ENCODE results near the gene GPR156.
"Not testable (repeated sequence)": the region's sequence is repeated elsewhere in the genome, so short reads cannot be mapped to it uniquely, and the experiment has no call there.

The GPR156 gene

DNA sequence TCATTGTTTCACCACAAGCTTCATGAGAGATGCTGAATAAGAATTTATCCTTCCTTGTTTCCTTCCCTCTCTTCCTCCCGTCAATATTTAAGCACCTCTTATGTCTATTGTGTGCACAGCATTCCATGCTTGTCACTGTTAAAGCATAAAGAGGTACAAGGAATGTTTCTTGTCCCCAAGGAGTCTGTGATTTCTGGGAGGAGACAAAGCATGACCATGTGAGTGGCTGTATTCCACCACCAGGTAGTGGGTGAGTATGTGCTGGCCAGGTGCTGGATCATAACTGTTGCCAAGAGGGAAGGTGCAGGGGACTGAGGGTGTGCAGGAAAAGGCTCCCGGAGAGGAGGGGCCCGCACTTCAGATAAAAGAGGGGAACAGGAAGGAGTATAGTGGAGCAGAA lies 127.9 kb downstream of the GPR156 start:
- no peak for DNase-seq

- no peak for DNase-seq
These were observed 128.3 kb downstream of the GPR156 start for GRCh38 chr3:120156699-120157098.

DNA sequence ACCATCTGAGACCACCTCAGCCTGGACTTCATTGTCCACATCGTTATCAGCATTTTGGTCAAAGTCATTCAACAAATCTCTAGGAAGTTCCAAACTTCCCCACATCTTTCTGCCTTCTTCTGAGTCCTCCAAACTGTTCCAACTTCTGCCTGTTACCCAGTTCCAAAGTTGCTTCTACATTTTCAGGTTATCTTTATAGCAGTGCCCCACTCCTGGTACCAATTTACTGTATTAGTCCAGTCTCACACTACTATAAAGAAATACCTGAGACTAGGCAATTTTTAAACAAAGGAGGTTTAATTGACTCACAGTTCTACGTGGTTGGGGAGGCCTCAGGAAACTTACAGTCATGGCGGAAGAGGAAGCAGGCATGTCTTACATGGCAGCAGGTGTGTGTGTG lies 129.3 kb downstream of the GPR156 start:
- DNase-seq: not testable (repeated sequence)

GRCh38 chr3:120155108-120155507 lies 129.9 kb downstream of the GPR156 start:
- no peak for DNase-seq

DNA sequence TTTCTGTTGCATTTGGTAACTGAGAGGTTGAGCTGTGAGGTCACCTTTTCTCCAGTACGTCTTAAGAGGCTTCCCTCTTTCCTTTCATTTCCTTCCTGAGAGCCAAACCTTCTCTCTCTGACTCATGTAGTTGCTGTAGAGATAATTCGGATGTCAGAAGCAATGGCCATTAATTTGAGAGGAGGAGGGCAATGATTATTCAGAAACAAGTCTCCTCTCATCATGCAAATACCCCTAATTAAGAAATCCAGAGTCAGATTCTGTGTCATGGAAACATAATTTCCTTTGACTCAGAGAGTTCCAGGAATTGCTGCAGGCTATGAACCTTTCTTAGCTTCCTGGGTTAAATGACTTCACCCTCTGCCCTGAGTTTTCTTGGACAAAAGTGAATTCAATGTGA lies 131.7 kb downstream of the GPR156 start:
- DNase-seq: no peak

DNA sequence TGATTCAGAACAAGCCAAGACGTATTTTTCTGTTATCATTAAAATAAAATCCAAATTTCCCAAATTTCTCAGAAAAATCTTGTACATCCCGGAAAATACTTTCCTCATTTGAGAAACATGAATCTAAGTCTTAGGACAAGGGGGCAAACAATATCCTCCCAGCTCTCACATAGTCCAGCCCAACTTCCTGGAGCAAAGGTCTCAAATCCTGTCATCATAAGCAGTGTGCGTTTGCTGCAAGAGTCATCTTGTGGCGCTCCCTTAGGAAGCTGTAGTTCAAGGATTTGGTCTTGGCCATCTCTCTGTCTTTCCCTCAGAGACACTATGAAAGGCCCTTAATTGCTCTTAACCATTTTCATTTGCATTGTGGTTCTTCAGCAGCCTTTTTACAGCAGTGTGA lies 133.2 kb downstream of the GPR156 start:
- no peak for DNase-seq

DNA sequence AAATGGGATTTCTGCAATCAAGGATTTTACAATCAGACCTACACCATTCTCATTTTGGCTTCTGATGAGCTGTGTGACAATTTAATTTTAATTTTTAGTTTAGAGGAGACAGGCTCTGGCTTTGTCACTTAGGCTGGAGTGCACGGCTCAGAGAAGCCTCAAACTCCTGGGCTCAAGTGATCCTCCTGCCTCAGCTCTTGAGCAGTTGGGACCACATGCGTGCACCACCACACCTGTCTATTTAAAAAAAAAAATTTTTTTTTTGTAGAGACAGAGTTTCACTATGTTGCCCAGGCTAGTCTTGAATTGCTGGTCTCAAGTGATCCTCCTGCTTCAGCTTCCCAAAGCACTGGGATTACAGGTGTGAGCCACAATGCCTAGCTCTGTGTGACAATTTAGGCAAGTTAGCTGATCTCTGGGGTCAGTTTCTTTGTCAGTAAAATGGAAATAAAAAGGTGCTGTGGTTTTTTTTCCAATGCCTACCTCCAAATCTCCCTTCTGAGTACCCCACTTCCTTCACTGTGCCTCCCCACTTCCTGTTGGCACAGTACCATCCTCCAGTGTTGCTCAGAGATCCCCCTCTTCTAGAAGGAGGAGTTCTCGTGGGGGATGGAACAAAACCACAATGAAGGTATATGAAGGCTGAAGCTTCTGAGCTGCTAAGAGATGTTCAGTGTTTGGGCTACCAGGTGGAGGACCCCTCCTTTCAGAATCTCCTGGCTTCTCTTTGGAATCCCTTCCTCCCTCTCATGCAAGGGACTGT lies 136.7 kb downstream of the GPR156 start:
- DNase-seq: no peak

- peak; percentile 14 for DNase-seq
These were observed 137.8 kb downstream of the GPR156 start for GRCh38 chr3:120147072-120147871.

- DNase-seq: no peak
These were observed 139.3 kb downstream of the GPR156 start for GRCh38 chr3:120145542-120146285.

DNA sequence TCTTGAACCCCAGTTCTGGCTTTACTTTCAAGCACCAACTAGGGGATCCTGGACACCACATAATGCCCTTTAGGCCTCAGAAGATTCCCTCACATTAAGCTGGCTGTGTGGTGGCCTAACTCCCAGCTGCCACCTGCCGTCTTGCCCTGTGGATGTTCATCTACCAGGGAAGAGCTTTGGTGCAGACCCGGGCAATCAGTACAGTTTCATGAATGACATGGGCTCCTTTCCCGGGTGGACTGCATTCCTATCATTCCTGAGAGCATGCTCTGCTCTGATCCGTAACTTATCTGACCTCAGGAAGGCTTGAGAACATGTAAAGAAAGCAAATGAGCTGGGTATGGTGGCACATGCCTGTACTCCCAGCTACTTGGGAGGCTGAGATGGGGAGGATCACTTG lies 140.8 kb downstream of the GPR156 start:
- DNase-seq: no peak

- no peak for DNase-seq
These were observed 141.3 kb downstream of the GPR156 start for GRCh38 chr3:120143676-120144075.

DNA sequence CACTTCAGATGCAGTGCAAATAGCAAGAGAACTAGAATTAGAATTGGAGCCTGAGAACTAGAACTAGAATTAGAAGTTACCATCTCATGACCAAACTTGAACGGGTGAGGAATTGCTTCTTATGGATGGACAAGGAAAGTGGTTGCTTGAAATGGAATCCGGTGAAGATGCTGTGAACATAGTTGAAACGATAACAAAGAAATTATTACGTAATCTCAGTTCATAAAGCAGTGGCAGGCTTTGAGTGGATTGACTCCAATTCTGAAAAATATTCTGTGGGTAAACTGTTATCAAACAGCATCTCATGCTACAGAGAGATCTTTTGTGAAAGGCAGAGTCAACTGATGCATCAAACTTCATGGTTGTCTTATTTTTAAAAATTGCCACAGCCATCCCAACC lies 142.8 kb downstream of the GPR156 start:
- no peak for DNase-seq

DNA sequence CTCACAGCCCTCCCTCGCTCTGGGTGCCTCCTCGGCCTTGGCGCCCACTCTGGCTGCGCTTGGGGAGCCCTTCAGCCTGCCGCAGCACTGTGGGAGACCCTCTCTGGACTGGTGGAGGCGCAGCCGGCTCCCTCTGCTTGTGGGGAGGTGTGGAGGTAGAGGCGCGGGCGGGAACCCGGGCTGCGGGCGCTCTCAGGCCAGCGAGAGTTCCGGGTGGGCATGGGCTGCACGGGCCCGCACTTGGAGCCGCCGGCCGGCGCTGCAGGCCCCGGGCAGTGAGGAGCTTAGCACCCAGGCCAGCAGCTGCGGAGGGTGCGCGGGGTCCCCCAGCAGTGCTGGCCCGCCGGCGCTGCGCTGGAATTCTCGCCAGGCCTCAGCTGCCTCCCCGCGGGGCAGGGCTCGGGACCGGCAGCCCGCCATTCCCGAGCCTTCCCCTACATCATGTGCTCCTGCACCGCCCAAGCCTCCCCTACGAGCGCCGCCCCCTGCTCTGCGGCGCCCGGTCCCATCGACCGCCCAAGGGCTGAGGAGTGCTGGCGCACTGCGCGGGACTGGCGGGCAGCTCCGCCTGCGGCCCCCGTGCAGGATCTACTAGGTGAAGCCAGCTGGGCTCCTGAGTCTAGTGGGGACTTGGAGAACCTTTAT lies 144.8 kb downstream of the GPR156 start:
- no peak for DNase-seq

DNA sequence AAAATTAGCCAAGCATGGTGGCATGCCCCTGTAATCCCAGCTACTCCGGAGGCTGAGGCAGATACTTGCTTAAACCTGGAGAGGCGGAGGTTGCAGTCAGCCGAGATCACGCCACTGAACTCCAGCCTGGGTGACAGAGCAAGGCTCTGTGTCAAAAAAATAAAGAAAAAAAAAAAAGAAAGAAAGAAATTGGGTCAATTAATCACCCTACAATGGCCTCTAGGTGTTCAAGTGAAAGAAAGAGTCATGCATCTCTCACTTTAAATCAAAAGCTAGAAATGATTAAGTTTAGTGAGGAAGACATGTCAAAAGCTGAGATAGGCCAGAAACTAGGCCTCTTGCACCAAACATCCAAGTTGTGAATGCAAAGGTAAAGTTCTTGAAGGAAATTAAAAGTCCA lies 145.9 kb downstream of the GPR156 start:
- no peak for DNase-seq

GRCh38 chr3:120137548-120137947 lies 147.5 kb downstream of the GPR156 start:
- no peak for DNase-seq

- DNase-seq: no peak
These were observed 154.4 kb downstream of the GPR156 start for GRCh38 chr3:120130656-120131055.

GRCh38 chr3:120129718-120130513 lies 155.1 kb downstream of the GPR156 start:
- no peak for DNase-seq

DNA sequence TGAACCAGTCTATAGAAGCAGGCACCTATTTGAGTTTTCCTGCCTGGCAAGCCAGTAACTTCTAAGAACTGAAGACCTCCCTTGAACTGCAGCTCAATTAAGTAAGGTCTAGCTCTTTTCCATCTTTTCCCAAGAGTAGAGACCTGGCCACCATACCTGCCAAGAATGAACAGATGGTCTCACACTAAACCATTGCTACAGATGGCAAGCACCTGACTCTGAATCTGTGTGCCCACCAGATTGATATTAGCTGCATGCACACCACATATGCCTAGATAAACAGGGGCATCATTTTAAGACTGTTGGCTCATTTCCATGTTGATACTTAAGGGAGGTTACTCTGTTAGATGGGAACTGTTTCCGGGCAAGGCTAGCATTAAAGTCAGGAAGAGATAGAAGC lies 156.0 kb downstream of the GPR156 start:
- DNase-seq: no peak

GRCh38 chr3:120125992-120126391 lies 159.0 kb downstream of the GPR156 start:
- DNase-seq: no peak

GRCh38 chr3:120119846-120120510 lies 165.0 kb downstream of the GPR156 start:
- no peak for DNase-seq

Data from NCI-H2107 (cell line).